ENCODE data around the gene DPP3.

The DPP3 gene

DNA sequence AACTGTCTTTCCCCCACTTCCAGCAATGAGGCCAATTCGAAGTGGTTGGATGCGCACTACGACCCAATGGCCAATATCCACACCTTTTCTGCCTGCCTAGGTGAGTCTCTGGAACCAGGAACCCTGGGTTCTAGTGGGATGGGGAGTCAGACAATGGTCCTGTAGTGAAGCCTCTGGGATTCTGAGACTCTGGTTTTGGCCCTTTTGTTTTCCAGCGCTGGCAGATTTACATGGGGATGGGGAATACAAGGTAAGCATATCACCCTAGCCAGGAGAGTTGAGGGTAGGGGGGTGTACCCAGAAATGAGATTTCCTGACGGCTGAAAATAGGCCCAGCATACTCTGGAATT is 30.7 kb downstream of the DPP3 start:
- in situ Hi-C loops (cut with MboI; ENCODE audit: low pct_unique_long_range_greater_than_20kb, low sequenced_read_pairs, unreplicated experiment), result no loop called here
- TF ChIP-seq, protein P1, sequence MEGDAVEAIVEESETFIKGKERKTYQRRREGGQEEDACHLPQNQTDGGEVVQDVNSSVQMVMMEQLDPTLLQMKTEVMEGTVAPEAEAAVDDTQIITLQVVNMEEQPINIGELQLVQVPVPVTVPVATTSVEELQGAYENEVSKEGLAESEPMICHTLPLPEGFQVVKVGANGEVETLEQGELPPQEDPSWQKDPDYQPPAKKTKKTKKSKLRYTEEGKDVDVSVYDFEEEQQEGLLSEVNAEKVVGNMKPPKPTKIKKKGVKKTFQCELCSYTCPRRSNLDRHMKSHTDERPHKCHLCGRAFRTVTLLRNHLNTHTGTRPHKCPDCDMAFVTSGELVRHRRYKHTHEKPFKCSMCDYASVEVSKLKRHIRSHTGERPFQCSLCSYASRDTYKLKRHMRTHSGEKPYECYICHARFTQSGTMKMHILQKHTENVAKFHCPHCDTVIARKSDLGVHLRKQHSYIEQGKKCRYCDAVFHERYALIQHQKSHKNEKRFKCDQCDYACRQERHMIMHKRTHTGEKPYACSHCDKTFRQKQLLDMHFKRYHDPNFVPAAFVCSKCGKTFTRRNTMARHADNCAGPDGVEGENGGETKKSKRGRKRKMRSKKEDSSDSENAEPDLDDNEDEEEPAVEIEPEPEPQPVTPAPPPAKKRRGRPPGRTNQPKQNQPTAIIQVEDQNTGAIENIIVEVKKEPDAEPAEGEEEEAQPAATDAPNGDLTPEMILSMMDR (IDR thresholded peaks at IDR 0.05; ENCODE audit: extremely low read depth, insufficient read depth, missing control alignments), result no peak

DNA sequence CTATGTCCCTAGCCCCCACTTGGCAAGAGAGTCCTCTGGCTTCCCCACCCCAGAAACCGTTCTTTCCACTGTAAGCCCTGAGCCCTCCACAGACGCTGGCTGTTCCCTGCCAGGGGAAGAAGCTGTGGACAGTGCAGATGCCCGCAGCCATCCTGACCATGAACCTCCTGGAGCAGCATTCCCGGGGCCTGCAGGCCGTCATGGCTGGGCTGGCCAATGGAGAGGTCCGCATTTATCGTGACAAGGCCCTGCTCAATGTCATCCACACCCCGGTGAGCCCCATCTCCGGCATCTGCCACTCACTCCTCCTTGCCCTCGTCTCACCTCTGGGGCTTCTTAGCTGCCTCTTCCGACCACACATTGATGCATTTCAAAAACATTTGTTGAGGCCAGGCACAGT is 43.4 kb downstream of the DPP3 start:
- no peak for DNase-seq (ENCODE audit: low spot score)
- in situ Hi-C loops (cut with MboI; ENCODE audit: low pct_unique_long_range_greater_than_20kb, low sequenced_read_pairs, unreplicated experiment), result no loop called here
- TF ChIP-seq, protein P1 (IDR thresholded peaks at IDR 0.05; ENCODE audit: extremely low read depth, insufficient read depth, missing control alignments), result no peak

More for the DNA sequence above, 30.7 kb downstream of the DPP3 start:
- DNase-seq (ENCODE audit: low spot score), result no peak

DNA sequence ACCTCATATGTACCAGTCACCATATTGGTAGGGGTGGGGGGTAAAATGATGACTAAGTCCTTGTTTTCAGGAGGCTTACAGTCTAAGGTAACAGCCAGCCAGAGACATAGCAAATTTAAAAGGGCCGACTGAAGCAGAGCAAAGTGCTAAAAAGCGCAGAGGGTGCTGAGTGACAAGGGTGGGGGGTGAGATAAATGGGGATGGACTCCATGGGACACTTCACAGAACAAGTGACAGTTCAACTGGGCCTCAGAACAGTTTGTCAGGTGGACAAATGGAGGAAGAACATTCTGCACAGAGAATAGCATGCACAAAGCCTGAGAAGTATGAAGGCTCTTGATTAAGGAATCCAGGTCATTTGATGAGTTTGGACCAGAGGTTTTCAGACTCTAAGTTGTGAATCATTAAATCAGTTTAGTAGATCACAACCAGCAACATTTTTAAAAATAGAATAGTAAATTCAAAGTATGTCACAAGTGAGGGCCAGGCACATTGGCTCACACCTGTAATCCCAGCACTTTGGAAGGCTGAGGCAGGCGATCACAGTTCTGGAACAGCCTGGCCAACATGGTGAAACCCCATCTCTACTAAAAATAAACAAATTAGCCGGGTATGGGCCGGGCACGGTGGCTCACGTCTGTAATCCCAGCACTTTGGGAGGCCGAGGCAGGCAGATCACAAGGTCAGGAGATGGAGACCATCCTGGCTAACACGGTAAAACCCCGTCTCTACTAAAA is 44.2 kb downstream of the DPP3 start:
- DNase-seq (ENCODE audit: low spot score), result no peak
- TF ChIP-seq, protein P1 (IDR thresholded peaks at IDR 0.05; ENCODE audit: extremely low read depth, insufficient read depth, missing control alignments), result no peak
- in situ Hi-C loops (cut with MboI; ENCODE audit: low pct_unique_long_range_greater_than_20kb, low sequenced_read_pairs, unreplicated experiment), result no loop called here

DNA sequence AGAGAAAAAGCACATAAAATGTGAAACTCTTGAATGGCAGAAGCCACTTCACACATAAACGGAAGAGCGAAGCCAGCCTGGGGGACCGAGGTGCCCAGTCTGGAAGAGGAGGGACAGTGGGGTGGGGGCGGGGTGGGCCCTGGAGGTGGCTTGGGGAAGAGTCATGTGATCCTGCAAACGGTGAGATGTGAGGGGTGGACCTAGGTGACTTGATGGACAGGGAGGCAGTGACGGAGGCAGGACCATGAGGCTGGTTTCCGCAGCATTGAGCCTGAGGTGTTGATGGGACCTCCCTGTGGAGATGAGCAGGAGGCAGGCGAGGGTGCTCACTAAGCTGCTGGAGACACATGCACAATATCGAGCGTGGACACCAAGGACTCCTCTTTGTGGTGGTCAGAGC is 48.8 kb downstream of the DPP3 start:
- no peak for DNase-seq (ENCODE audit: low spot score)
- in situ Hi-C loops (cut with MboI; ENCODE audit: low pct_unique_long_range_greater_than_20kb, low sequenced_read_pairs, unreplicated experiment), result no loop called here
- TF ChIP-seq, protein P1 (IDR thresholded peaks at IDR 0.05; ENCODE audit: extremely low read depth, insufficient read depth, missing control alignments), result no peak

DNA sequence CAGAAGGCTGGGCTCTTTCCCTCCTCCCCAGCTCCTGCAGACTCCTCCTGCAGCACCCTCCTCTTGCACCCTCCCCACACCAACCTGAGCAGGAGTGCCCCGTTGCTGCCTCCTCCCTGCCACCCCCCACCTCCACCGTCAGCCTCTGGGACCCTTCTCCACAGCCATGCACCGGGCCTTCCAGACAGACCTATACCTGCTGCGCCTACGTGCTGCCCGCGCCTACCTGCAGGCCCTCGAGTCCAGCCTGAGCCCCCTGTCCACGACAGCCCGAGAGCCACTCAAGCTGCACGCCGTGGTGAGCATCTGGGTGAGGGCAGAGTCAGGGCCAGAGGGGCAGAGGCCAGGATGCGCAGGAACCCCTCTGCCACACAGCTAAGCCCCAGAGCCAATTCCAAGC is 49.4 kb downstream of the DPP3 start:
- no peak for DNase-seq (ENCODE audit: low spot score)
- in situ Hi-C loops (cut with MboI; ENCODE audit: low pct_unique_long_range_greater_than_20kb, low sequenced_read_pairs, unreplicated experiment), result no loop called here
- TF ChIP-seq, protein P1 (IDR thresholded peaks at IDR 0.05; ENCODE audit: extremely low read depth, insufficient read depth, missing control alignments), result no peak

DNA sequence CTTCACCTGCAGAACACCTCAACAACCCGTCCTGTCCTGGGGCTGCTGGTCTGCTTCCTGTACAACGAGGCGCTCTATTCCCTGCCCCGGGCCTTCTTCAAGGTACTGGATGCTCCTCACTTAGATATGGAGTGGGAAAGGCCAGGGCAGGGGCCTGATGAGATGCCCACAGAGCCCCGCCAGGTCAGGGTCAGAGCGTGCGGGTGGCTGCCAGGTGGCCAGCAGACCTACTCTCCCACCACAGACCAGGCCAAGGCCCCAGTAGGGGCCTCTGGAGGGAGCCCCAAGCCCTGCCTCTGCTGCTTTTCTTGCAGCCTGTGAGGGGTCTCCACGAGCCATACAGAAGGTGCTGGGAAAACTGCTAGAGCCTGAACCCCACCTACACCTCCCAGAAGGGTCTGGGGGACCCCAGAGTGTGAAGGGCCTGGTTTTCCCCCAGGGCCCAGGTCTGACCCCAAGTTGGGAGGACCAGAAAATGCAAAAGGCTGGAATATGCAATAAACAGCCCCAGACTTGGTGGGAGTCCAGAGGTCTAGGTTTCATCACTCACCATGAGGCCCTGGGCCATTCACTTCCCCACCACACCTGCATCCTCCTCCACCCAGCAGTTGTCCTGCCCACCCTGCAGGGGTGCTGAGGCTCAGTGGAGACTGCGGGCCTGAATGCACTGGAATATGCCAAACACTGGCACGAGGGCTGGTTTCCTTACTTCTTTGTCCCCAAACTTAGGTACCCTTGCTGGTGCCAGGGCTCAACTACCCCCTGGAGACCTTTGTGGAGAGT is 50.9 kb downstream of the DPP3 start:
- TF ChIP-seq, protein P1 (IDR thresholded peaks at IDR 0.05; ENCODE audit: extremely low read depth, insufficient read depth, missing control alignments), result no peak
- in situ Hi-C loops (cut with MboI; ENCODE audit: low pct_unique_long_range_greater_than_20kb, low sequenced_read_pairs, unreplicated experiment), result no loop called here
- no peak for DNase-seq (ENCODE audit: low spot score)
